ENCODE results near the gene GPBP1. TPM values are rescaled to one million over a fixed set of nuclear protein-coding genes. Genes with fewer than 3 reads are reported as not detected.
A peak's percentile ranks its signal among the peaks of the same experiment; 100 is the strongest.

Gene GPBP1
- total RNA-seq, result 10 to 100 TPM; 40.2 to 93.0 TPM

- Histone ChIP-seq H3K4me1 (ENCODE audit: control insufficient read depth in 1 of 2, low read depth in 2 of 2) (peaks cover 31 to 32% of the 10 kb centered on the region in 2 donors), H3K9me3 (no peaks in the 10 kb centered on the region), H3K36me3 (no peaks in the 10 kb centered on the region), H3K27ac (peak within 1 kb of the TSS; percentile 95 to 98), H3K4me3 (peak within 1 kb of the TSS; percentile 86), H3K27me3 (replicated peaks; ENCODE audit: insufficient read depth) (no peaks in the 10 kb centered on the region)
- DNase-seq (ENCODE audit: low spot score) (peak; percentile 99), ATAC-seq (ENCODE audit: insufficient number of reproducible peaks, low FRiP score, low read depth) (peak; percentile 98)
- TF ChIP-seq CTCF (IDR thresholded peaks at IDR 0.05), result no peak
These were observed at the start of gene GPBP1 for GRCh38 chr5:57173319-57174127. TSS of gene GPBP1 (plus strand) at chr5:57174059. CDS start at chr5:57214131, 40,072 bp downstream.

- no peaks in the 10 kb centered on the region for H3K36me3 ChIP-seq
- no peak overlapping the region for H3K27ac ChIP-seq
- no peak for TF ChIP-seq CTCF (IDR thresholded peaks at IDR 0.05)
- H3K4me1 ChIP-seq (ENCODE audit: control insufficient read depth in 1 of 2, low read depth in 2 of 2), result no peaks in the 10 kb centered on the region
- ATAC-seq (ENCODE audit: insufficient number of reproducible peaks, low FRiP score, low read depth), result no peak
- no peak overlapping the region for H3K4me3 ChIP-seq
- H3K9me3 ChIP-seq, result no peaks in the 10 kb centered on the region
- H3K27me3 ChIP-seq (replicated peaks; ENCODE audit: insufficient read depth), result no peaks in the 10 kb centered on the region
- no peak for DNase-seq (ENCODE audit: low spot score)
These were observed 45.5 kb upstream of the GPBP1 start for GRCh38 chr5:57128325-57128724.

GRCh38 chr5:57133574-57133973 lies 40.3 kb upstream of the GPBP1 start:
- H3K36me3 ChIP-seq, result no peaks in the 10 kb centered on the region
- H3K27ac ChIP-seq, result no peak overlapping the region
- no peak for TF ChIP-seq CTCF (IDR thresholded peaks at IDR 0.05)
- no peak for ATAC-seq (ENCODE audit: insufficient number of reproducible peaks, low FRiP score, low read depth)
- H3K4me1 ChIP-seq (ENCODE audit: control insufficient read depth in 1 of 2, low read depth in 2 of 2), result no peaks in the 10 kb centered on the region
- no peaks in the 10 kb centered on the region for H3K27me3 ChIP-seq (replicated peaks; ENCODE audit: insufficient read depth)
- H3K9me3 ChIP-seq, result no peaks in the 10 kb centered on the region
- no peak overlapping the region for H3K4me3 ChIP-seq
- no peak for DNase-seq (ENCODE audit: low spot score)

- no peak for TF ChIP-seq CTCF (IDR thresholded peaks at IDR 0.05)
- Histone ChIP-seq H3K27ac (no peak overlapping the region), H3K4me3 (no peak overlapping the region), H3K36me3 (no peaks in the 10 kb centered on the region), H3K27me3 (replicated peaks; ENCODE audit: insufficient read depth) (no peaks in the 10 kb centered on the region), H3K4me1 (ENCODE audit: control insufficient read depth in 1 of 2, low read depth in 2 of 2) (no peaks in the 10 kb centered on the region), H3K9me3 (no peaks in the 10 kb centered on the region)
- ATAC-seq (ENCODE audit: insufficient number of reproducible peaks, low FRiP score, low read depth), result no peak
- no peak for DNase-seq (ENCODE audit: low spot score)
These were observed 36.5 kb upstream of the GPBP1 start for GRCh38 chr5:57137401-57137800.

GRCh38 chr5:57152316-57152715 lies 21.5 kb upstream of the GPBP1 start:
- ATAC-seq (ENCODE audit: insufficient number of reproducible peaks, low FRiP score, low read depth) (no peak), DNase-seq (ENCODE audit: low spot score) (no peak)
- H3K4me3 ChIP-seq, result no peak overlapping the region
- H3K27ac ChIP-seq, result no peak overlapping the region
- H3K9me3 ChIP-seq, result peaks cover 4% of the 10 kb centered on the region
- H3K4me1 ChIP-seq (ENCODE audit: control insufficient read depth in 1 of 2, low read depth in 2 of 2), result no peaks in the 10 kb centered on the region
- TF ChIP-seq CTCF (IDR thresholded peaks at IDR 0.05), result no peak
- no peaks in the 10 kb centered on the region for H3K27me3 ChIP-seq (replicated peaks; ENCODE audit: insufficient read depth)
- H3K36me3 ChIP-seq, result no peaks in the 10 kb centered on the region

All from thoracic aorta (tissue), 2 donors.